ENCODE data around the gene GPN3. TPM values are rescaled to one million over a fixed set of nuclear protein-coding genes. Genes with fewer than 3 reads are reported as not detected.
"Not testable (repeated sequence)": the region's sequence is repeated elsewhere in the genome, so short reads cannot be mapped to it uniquely, and the experiment has no call there.

Gene GPN3
- total and polyA plus RNA-seq, 2 donors (not counting 1 experiment from before 2014, with no cell fraction given), result 6.7 to 13.4 TPM

GRCh38 chr12:110436231-110436630 lies 31.8 kb downstream of the GPN3 start:
- ChIA-PET POLR2A (no interaction called here), CTCF (no interaction called here)
- Histone ChIP-seq H3K4me2 (replicated peaks; ENCODE audit: low read depth, low read length, poor library complexity, severe bottlenecking) (no peak overlapping the region), H2AFZ (ENCODE audit: insufficient read depth, low read depth, low read length, poor library complexity, severe bottlenecking) (no peak overlapping the region), H3K27me3 (replicated peaks in 1 of 4; ENCODE audit: control extremely low read depth in 1 of 4, control insufficient read depth in 3 of 4, insufficient read depth in 4 of 4, low read length in 3 of 4) (no peaks in the 10 kb centered on the region), H3K79me2 (ENCODE audit: control insufficient read depth, insufficient read depth, low read length) (peaks cover 29% of the 10 kb centered on the region), H3K4me3 (ENCODE audit: control extremely low read depth in 1 of 5, extremely low read depth in 1 of 5, insufficient read depth in 1 of 5, low read depth in 2 of 5, low read length in 4 of 5) (no peak overlapping the region), H4K20me1 (ENCODE audit: control insufficient read depth, insufficient read depth, low read length, poor library complexity, severe bottlenecking) (peaks cover 26% of the 10 kb centered on the region), H3K4me1 (ENCODE audit: control insufficient read depth in 2 of 2, insufficient read depth in 2 of 2, low read length in 2 of 2) (peaks cover 0 to under 1% of the 10 kb centered on the region in 2 donors), H3K27ac (ENCODE audit: low read length in 2 of 2) (no peak overlapping the region), H3K9ac (ENCODE audit: low read length) (no peak overlapping the region), H3K9me3 (ENCODE audit: control extremely low read depth in 1 of 3, control insufficient read depth in 2 of 3, insufficient read depth in 1 of 3, low read length in 2 of 3) (peaks cover 0 to 3% (median 0%) of the 10 kb centered on the region in 3 donors), H3K36me3 (replicated peaks in 1 of 2; ENCODE audit: control extremely low read depth in 1 of 2, control insufficient read depth in 1 of 2, extremely low read depth in 1 of 2, insufficient read depth in 2 of 2, low read length in 1 of 2) (peaks cover 17 to 62% of the 10 kb centered on the region in 2 experiments)
- H3K9me3 Mint-ChIP-seq (ENCODE audit: insufficient read depth), result no peaks in the 10 kb centered on the region
- peaks cover 2% of the 10 kb centered on the region for H3K4me1 Mint-ChIP-seq
- intact Hi-C loops (cut with micrococcal nuclease), result no loop called here
- WGBS (ENCODE audit: insufficient coverage), result no CpG with 5 or more reads among the region's 2 CpGs
- no peak overlapping the region for H3K4me3 Mint-ChIP-seq
- TF ChIP-seq EZH2 (IDR thresholded peaks at IDR 0.05; ENCODE audit: borderline replicate concordance, insufficient read depth, low read depth, low read length, poor library complexity, severe bottlenecking) (no peak), CTCF (IDR thresholded peaks at IDR 0.05) (no peak)
- no peak overlapping the region for H3K27ac Mint-ChIP-seq
- no peaks in the 10 kb centered on the region for H3K27me3 Mint-ChIP-seq
- no peak for DNase-seq
- no peak for ATAC-seq (ENCODE audit: low read depth)

- H3K9me3 ChIP-seq (ENCODE audit: control extremely low read depth in 1 of 3, control insufficient read depth in 2 of 3, insufficient read depth in 1 of 3, low read length in 2 of 3), result peaks cover 0 to 3% (median 0%) of the 10 kb centered on the region in 3 donors
- ChIA-PET CTCF (interaction anchor here (0.6 to 2.5 kb wide), 57 partner anchors 9 to 550 kb away, joined by 3 to 39 read pairs (median 5); partner anchors contain the start of genes ANAPC7, ARPC3, ATP2A2 and FAM216A), POLR2A (interaction anchor here (1.3 to 1.7 kb wide), 3 partner anchors 18 to 485 kb away, joined by 5 to 11 read pairs (median 7); partner anchors contain the start of genes ARPC3, FAM216A and GPN3)
- WGBS (ENCODE audit: insufficient coverage), result 56% methylated on average over 3 of the region's 12 CpGs
- peak overlapping the region in 3 of 5 experiments; percentile 37 to 54 (median 51) for H3K4me3 ChIP-seq (ENCODE audit: control extremely low read depth in 1 of 5, extremely low read depth in 1 of 5, insufficient read depth in 1 of 5, low read depth in 2 of 5, low read length in 4 of 5)
- no peak overlapping the region for H3K9ac ChIP-seq (ENCODE audit: low read length)
- H3K27me3 Mint-ChIP-seq, result no peaks in the 10 kb centered on the region
- DNase-seq (no peak), ATAC-seq (ENCODE audit: low read depth) (no peak)
- H2AFZ ChIP-seq (ENCODE audit: insufficient read depth, low read depth, low read length, poor library complexity, severe bottlenecking), result peak overlapping the region; percentile 76
- no peaks in the 10 kb centered on the region for H3K27me3 ChIP-seq (replicated peaks in 1 of 4; ENCODE audit: control extremely low read depth in 1 of 4, control insufficient read depth in 3 of 4, insufficient read depth in 4 of 4, low read length in 3 of 4)
- H3K27ac ChIP-seq (ENCODE audit: low read length in 2 of 2), result peak overlapping the region; percentile 5 to 21
- no peaks in the 10 kb centered on the region for H3K9me3 Mint-ChIP-seq (ENCODE audit: insufficient read depth)
- H4K20me1 ChIP-seq (ENCODE audit: control insufficient read depth, insufficient read depth, low read length, poor library complexity, severe bottlenecking), result no peaks in the 10 kb centered on the region
- no peak for TF ChIP-seq EZH2 (IDR thresholded peaks at IDR 0.05; ENCODE audit: borderline replicate concordance, insufficient read depth, low read depth, low read length, poor library complexity, severe bottlenecking)
- TF ChIP-seq CTCF (IDR thresholded peaks at IDR 0.05), result no peak
- H3K79me2 ChIP-seq (ENCODE audit: control insufficient read depth, insufficient read depth, low read length), result no peaks in the 10 kb centered on the region
- H3K27ac Mint-ChIP-seq, result no peak overlapping the region
- H3K4me1 ChIP-seq (ENCODE audit: control insufficient read depth in 2 of 2, insufficient read depth in 2 of 2, low read length in 2 of 2), result peaks cover 0 to 5% of the 10 kb centered on the region in 2 donors
- H3K4me2 ChIP-seq (replicated peaks; ENCODE audit: low read depth, low read length, poor library complexity, severe bottlenecking), result peak overlapping the region; percentile 62
- H3K36me3 ChIP-seq (replicated peaks in 1 of 2; ENCODE audit: control extremely low read depth in 1 of 2, control insufficient read depth in 1 of 2, extremely low read depth in 1 of 2, insufficient read depth in 2 of 2, low read length in 1 of 2), result peaks cover 6 to 27% of the 10 kb centered on the region in 2 experiments
- no peak overlapping the region for H3K4me3 Mint-ChIP-seq
- intact Hi-C loops (cut with micrococcal nuclease), result loop anchor here (1.0 to 2.0 kb wide), 4 partner anchors 29 to 332 kb away; partner anchors contain the start of genes ANAPC7 and ATP2A2
- H3K4me1 Mint-ChIP-seq, result peaks cover 2% of the 10 kb centered on the region
These were observed 36.0 kb downstream of the GPN3 start for GRCh38 chr12:110431957-110432587.

GRCh38 chr12:110429676-110430075 lies 38.4 kb downstream of the GPN3 start:
- H3K36me3 ChIP-seq (replicated peaks in 1 of 2; ENCODE audit: control extremely low read depth in 1 of 2, control insufficient read depth in 1 of 2, extremely low read depth in 1 of 2, insufficient read depth in 2 of 2, low read length in 1 of 2); H3K4me1 Mint-ChIP-seq; H3K27me3 Mint-ChIP-seq; H3K9me3 ChIP-seq (ENCODE audit: control extremely low read depth in 1 of 3, control insufficient read depth in 2 of 3, insufficient read depth in 1 of 3, low read length in 2 of 3); H3K27ac Mint-ChIP-seq; H3K27me3 ChIP-seq (replicated peaks in 1 of 4; ENCODE audit: control extremely low read depth in 1 of 4, control insufficient read depth in 3 of 4, insufficient read depth in 4 of 4, low read length in 3 of 4); ATAC-seq (ENCODE audit: low read depth); H3K9me3 Mint-ChIP-seq (ENCODE audit: insufficient read depth); H3K4me2 ChIP-seq (replicated peaks; ENCODE audit: low read depth, low read length, poor library complexity, severe bottlenecking); POLR2A ChIA-PET; H3K79me2 ChIP-seq (ENCODE audit: control insufficient read depth, insufficient read depth, low read length); H3K4me1 ChIP-seq (ENCODE audit: control insufficient read depth in 2 of 2, insufficient read depth in 2 of 2, low read length in 2 of 2); H4K20me1 ChIP-seq (ENCODE audit: control insufficient read depth, insufficient read depth, low read length, poor library complexity, severe bottlenecking); DNase-seq; H3K4me3 Mint-ChIP-seq; H3K9ac ChIP-seq (ENCODE audit: low read length); H2AFZ ChIP-seq (ENCODE audit: insufficient read depth, low read depth, low read length, poor library complexity, severe bottlenecking); H3K27ac ChIP-seq (ENCODE audit: low read length in 2 of 2); H3K4me3 ChIP-seq (ENCODE audit: control extremely low read depth in 1 of 5, extremely low read depth in 1 of 5, insufficient read depth in 1 of 5, low read depth in 2 of 5, low read length in 4 of 5): not testable (repeated sequence)
- 100% methylated on average over 6 of the region's 15 CpGs for WGBS (ENCODE audit: insufficient coverage)
- intact Hi-C loops (cut with micrococcal nuclease), result loop anchor here (2.0 kb wide), 1 partner anchor 149 kb away; the partner anchor contains the start of gene ATP2A2
- CTCF ChIA-PET, result interaction anchor here (0.6 kb wide), 1 partner anchor 18 kb away, joined by 3 read pairs; no protein-coding TSS in a partner anchor
